Kasumi-1 (cell line): ENCODE data around the gene RBMY1F.
"Not testable (repeated sequence)": the region's sequence is repeated elsewhere in the genome, so short reads cannot be mapped to it uniquely, and the experiment has no call there.

Experiments
- DNase-seq, 2 experiments: peaks; one replicate each; lab custom pipeline; 2025; lab: John Stamatoyannopoulos, UW

Gene RBMY1F

DNA sequence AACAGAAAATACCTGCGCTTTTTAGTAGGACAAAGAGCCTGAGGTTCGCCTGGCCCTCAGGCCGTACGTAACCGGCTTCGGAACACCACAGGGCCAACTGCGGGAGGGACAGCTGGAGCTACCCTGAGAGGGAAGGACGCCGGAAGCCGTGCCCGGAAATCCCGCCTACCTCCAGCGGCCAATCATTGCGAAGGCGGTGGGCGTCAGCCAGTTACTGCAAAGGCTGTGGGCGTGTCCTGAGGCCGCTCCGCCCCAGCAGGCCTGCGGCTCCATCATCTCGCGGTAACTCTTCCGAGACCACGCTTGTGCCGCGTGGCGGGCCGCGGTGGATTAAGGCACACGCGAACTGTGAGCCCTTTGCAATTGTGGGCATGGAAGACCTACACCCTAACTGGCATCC, at the start of gene RBMY1F:
TSS of gene RBMY1F (minus strand) at position 101 of the 400 bp plus-strand sequence. CDS start 1,954 bp downstream, outside the sequence.
- DNase-seq = not testable (repeated sequence)

DNA sequence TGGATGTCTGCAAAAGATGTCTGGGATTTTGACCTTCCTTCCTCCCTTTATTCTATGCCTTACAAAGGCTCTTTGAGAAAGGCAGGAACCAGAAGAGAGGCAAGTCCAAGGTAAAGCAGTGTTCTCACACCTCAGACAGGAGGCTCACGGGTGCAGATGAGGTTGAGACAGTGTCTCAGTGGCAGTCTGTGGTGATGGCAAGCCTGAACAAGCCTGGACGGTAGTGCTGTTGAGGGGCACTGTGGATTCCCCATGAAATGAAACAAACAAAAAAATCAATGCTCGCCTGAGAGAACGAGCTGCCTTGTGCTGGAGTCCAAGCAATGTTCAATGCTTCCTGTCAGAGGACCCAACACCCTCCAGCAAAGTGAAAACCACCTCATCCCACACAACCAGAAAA, 31.6 kb downstream of the RBMY1F start:
- not testable (repeated sequence) for DNase-seq

DNA sequence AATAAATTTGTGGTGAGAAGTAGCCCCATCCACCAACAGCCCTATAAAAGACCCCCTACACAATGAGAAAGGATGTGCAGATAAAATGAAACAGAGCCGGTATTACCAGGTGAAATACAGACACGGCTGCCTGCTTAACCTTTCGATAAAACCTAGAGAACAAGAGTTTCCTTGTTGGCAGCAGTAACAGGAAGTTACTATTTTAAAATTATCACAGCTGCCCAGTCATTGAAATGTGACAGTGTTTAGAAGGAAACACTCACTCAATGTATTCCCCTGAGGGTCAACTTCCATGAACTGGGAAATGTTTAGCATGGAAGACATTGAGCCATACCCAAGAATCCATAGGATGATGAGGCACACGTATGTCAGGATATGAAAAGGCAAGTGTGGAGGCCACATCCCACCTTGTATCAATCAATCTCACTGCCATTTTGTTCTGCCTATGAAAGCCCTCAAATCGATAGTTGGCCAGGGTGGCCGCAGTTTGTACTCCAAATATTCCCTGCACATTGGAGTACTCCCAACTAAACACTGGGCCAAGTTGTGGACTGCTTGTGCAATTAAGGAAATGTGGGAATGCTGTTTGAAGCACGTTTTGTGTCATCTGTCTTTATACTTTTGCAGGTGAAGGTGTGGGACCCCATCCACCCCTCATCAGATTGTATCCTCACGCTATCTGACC, 41.6 kb downstream of the RBMY1F start:
- DNase-seq = not testable (repeated sequence)

DNA sequence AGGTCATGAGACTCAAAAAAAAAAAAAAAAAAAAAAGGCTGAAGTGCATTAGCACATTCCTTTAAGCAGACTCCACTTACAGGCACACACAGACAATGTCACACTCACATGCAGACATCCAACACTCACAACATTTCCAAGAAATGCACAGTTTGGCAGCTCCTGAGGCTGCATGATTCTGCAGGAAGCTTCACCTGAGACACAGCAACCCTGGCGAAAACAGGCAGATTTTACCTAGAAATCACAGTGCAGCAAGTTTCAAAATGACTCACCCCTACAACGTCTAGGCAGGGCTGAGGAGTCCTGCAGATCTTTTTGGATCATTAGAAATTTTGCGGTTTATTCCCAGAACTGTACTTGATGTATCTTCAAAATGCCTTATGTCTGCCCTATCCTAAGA, 48.0 kb downstream of the RBMY1F start:
- DNase-seq = not testable (repeated sequence)

DNA sequence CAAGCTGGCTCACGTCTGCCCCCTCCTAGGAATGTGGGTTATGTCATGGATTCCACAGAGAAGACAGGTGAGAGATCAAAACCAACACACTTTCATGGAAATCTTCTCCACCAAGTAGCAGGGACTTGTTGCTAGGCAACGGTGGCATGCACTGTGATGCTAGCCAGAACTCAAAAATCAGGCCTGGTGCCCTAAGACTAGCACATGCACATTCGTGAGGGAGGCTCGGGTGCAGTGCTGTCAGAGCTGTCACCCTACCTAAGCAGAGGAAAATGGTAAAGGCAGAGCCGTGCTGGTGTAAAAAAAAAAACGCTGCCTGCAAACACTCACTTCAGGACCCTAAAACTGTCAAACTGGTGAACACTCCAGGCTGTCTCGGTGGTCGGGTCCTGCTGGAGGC, 52.2 kb downstream of the RBMY1F start:
- DNase-seq = not testable (repeated sequence)
